A673 (cell line): ENCODE measurements around the gene HNF4A. TPM values are rescaled to one million over a fixed set of nuclear protein-coding genes. Genes with fewer than 3 reads are reported as not detected.

Experiments
- BruUV-seq: library from RNA; stranded (reverse); fragments of 400-500 nt; replicated peaks from 2 replicates; lab custom pipeline; 2021; lab: Mats Ljungman, UMichigan
- CTCF ChIA-PET: fragments of 300-600 bp; sonication (Branson Sonifier 250); formaldehyde crosslinking; loops from one replicate; lab custom pipeline; 2022; ENCODE audit warnings: antibody characterized with exemption; lab: Charles Lee
- POLR2A ChIA-PET: fragments of 300-600 bp; sonication (Branson Sonifier 250); formaldehyde crosslinking; loops from one replicate; lab custom pipeline; 2022; ENCODE audit warnings: antibody characterized with exemption; ENCODE audit not compliant: low non-redundant PET; lab: Charles Lee
- DNase-seq: peaks from one replicate; pipeline ENCODE4 v3.0.0-alpha.2; 2015; ENCODE audit warnings: low spot score
- H3K27ac ChIP-seq: fragments of 200-600 bp; sonication (generic); 2 replicates; pipeline ENCODE4 v1.5.1; 2016; ENCODE audit warnings: mixed run types, low read depth, mild to moderate bottlenecking, mixed read lengths, antibody characterized with exemption, low read length; ENCODE audit not compliant: poor library complexity, severe bottlenecking
- H3K27me3 ChIP-seq: fragments of 200-600 bp; sonication (generic); replicated peaks from 2 replicates; pipeline ENCODE4 v1.6.1; 2017; ENCODE audit warnings: mixed run types, low read depth, mild to moderate bottlenecking, mixed read lengths, antibody characterized with exemption, low read length; ENCODE audit not compliant: insufficient read depth, poor library complexity
- H3K36me3 ChIP-seq: fragments of 200-600 bp; sonication (generic); 2 replicates; pipeline ENCODE4 v1.6.1; 2016; ENCODE audit warnings: mixed run types, mild to moderate bottlenecking, mixed read lengths, antibody characterized with exemption, low read length; ENCODE audit not compliant: insufficient read depth, poor library complexity, severe bottlenecking
- H3K4me1 ChIP-seq: fragments of 200-600 bp; sonication (generic); 2 replicates; pipeline ENCODE4 v1.6.1; 2017; ENCODE audit warnings: mixed run types, mild to moderate bottlenecking, mixed read lengths, antibody characterized with exemption, low read length; ENCODE audit not compliant: insufficient read depth, poor library complexity, severe bottlenecking
- H3K4me3 ChIP-seq: fragments of 200-600 bp; sonication (generic); 2 replicates; pipeline ENCODE4 v1.5.1; 2016; ENCODE audit warnings: low read depth, mixed run types, mild to moderate bottlenecking, mixed read lengths, low read length; ENCODE audit not compliant: poor library complexity, severe bottlenecking
- H3K9me3 ChIP-seq: fragments of 200-600 bp; sonication (generic); 2 replicates; pipeline ENCODE4 v1.6.1; 2016; ENCODE audit warnings: mixed run types, low read depth, mild to moderate bottlenecking, mixed read lengths, antibody characterized with exemption, low read length; ENCODE audit not compliant: poor library complexity, severe bottlenecking
- EZH2 ChIP-seq: fragments of 200-600 bp; sonication (generic); IDR thresholded peaks from 2 replicates; pipeline ENCODE4 v1.6.1; 2017; ENCODE audit warnings: borderline replicate concordance, low read depth, mild to moderate bottlenecking, mixed read lengths, antibody characterized with exemption, low read length; ENCODE audit not compliant: poor library complexity, severe bottlenecking
- intact Hi-C: fragments of 100-400 bp; cut with micrococcal nuclease; formaldehyde crosslinking; loops from one replicate; pipeline ENCODE4 v1.10.0; 2022; ENCODE audit not compliant: unreplicated experiment
- total RNA-seq: library from RNA; stranded (reverse); gene quantifications from 2 replicates; pipeline ENCODE4 v1.2.3, GENCODE V29; 2021
- TF ChIP-seq, protein P1 (sequence below): fragments of 300-800, 200-600 bp; sonication (generic); conservative IDR thresholded peaks from 2 replicates; pipeline ENCODE4 v1.5.1; 2017; ENCODE audit warnings: low read depth, mild to moderate bottlenecking, antibody characterized with exemption, low read length, moderate library complexity, mixed read lengths

The HNF4A gene
- total RNA-seq, 1 experiment from 2014 or later: not detected

DNA sequence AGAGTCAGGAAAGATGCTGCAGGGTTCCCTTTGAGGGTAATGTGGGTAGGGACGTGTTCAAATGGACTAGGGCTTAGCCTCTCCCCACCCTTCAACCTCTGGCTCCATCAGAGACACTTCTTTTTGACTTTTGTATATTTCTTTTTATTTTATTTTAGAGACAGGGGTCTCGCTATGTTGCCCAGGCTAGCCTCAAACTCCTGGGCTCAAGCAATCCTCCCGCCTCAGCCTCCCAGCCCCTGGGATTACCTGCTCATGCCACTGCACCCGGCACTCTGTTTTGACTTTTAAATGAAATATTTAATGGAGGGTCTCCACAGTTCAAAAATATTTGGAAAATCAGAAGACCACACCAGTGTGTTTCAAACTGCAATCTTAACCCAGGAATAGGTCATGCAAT is 8.6 kb downstream of the HNF4A start:
- Histone ChIP-seq H3K4me1 (no peaks in the 10 kb centered on the region), H3K36me3 (no peaks in the 10 kb centered on the region), H3K27me3 (peaks cover 6% of the 10 kb centered on the region), H3K9me3 (no peaks in the 10 kb centered on the region), H3K27ac (no peak overlapping the region), H3K4me3 (no peak overlapping the region)
- ChIA-PET CTCF (no interaction called here), POLR2A (no interaction called here)
- no peak for DNase-seq
- intact Hi-C loops: no loop called here
- TF ChIP-seq, protein P1, sequence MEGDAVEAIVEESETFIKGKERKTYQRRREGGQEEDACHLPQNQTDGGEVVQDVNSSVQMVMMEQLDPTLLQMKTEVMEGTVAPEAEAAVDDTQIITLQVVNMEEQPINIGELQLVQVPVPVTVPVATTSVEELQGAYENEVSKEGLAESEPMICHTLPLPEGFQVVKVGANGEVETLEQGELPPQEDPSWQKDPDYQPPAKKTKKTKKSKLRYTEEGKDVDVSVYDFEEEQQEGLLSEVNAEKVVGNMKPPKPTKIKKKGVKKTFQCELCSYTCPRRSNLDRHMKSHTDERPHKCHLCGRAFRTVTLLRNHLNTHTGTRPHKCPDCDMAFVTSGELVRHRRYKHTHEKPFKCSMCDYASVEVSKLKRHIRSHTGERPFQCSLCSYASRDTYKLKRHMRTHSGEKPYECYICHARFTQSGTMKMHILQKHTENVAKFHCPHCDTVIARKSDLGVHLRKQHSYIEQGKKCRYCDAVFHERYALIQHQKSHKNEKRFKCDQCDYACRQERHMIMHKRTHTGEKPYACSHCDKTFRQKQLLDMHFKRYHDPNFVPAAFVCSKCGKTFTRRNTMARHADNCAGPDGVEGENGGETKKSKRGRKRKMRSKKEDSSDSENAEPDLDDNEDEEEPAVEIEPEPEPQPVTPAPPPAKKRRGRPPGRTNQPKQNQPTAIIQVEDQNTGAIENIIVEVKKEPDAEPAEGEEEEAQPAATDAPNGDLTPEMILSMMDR: no peak
- TF ChIP-seq EZH2: no peak
- no TSS peak for BruUV-seq

DNA sequence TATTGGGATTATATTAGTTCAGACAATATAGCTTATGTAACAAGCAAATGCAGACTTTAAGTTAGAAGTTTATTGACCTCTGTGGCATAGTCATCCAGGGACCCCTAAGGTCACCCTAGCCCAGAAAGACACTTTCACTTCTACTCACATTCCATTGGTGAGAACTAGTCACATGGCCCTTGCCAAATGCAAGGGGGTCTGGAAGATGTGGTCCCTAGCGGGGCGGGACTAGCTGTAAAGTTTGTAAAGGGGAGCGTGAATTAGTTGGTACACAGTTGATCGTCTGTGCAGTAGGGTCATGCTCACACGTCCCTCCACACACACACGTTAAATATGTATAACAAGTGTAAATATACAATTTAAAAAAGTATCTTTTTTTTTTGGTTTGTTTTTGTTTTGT is 9.3 kb downstream of the HNF4A start:
- ChIA-PET POLR2A (no interaction called here), CTCF (no interaction called here)
- H3K36me3 ChIP-seq: no peaks in the 10 kb centered on the region
- H3K9me3 ChIP-seq: no peaks in the 10 kb centered on the region
- H3K4me1 ChIP-seq: no peaks in the 10 kb centered on the region
- no peak overlapping the region for H3K27ac ChIP-seq
- H3K4me3 ChIP-seq: no peak overlapping the region
- DNase-seq: no peak
- TF ChIP-seq, protein P1: no peak
- no peak for TF ChIP-seq EZH2
- intact Hi-C loops: no loop called here
- BruUV-seq: no TSS peak
- H3K27me3 ChIP-seq: peaks cover 4% of the 10 kb centered on the region

DNA sequence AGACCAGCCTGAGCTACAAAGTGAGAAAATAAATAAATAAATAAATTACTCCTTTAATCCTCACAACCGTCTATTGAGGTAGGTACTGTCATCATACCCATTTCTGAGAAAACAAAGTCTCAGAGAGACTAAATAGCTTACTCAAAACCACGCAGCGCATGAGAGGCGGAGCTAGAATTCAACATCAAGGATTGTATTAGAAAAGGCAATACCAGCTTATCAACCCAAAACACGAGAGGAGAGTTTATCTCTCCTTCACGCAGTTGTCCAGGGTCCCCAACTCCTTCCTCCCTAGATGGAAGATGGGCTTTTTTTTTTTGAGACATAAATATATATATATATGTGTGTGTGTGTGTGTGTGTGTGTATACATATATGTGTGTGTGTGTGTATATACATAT is 12.2 kb downstream of the HNF4A start:
- Histone ChIP-seq H3K27ac (no peak overlapping the region), H3K9me3 (no peaks in the 10 kb centered on the region), H3K27me3 (no peaks in the 10 kb centered on the region), H3K4me3 (no peak overlapping the region), H3K36me3 (no peaks in the 10 kb centered on the region), H3K4me1 (no peaks in the 10 kb centered on the region)
- intact Hi-C loops: no loop called here
- CTCF ChIA-PET: no interaction called here
- no TSS peak for BruUV-seq
- no peak for TF ChIP-seq EZH2
- TF ChIP-seq, protein P1: no peak
- POLR2A ChIA-PET: interaction anchor here (0.6 kb wide), 1 partner anchor 44 kb away, joined by 3 read pairs; no protein-coding TSS in a partner anchor
- no peak for DNase-seq
